K562 (cell line): ENCODE measurements around the gene RPF1. TPM values are rescaled to one million over a fixed set of nuclear protein-coding genes. Genes with fewer than 3 reads are reported as not detected.

Experiments used
- ARHGAP35 ChIP-seq: fragments of 450-650 bp; IDR thresholded peaks from 2 replicates; pipeline ENCODE4 v1.6.1; 2018; ENCODE audit not compliant: partially characterized antibody
- ARNT ChIP-seq, 2 experiments: fragments of 450-650 bp; IDR thresholded peaks; 2 replicates each; pipeline ENCODE4 v1.6.1; 2016; ENCODE audit warnings: mild to moderate bottlenecking in 1 of 2
- CBX1 ChIP-seq: sonication (generic); IDR thresholded peaks from 2 replicates; pipeline ENCODE4 v1.6.1; 2016; ENCODE audit warnings: antibody characterized with exemption, low read depth, mild to moderate bottlenecking
- COPS2 ChIP-seq: fragments of 450-650 bp; conservative IDR thresholded peaks from 2 replicates; pipeline ENCODE4 v1.6.1; 2016; ENCODE audit warnings: mild to moderate bottlenecking, moderate library complexity
- CREM ChIP-seq: IDR thresholded peaks from 2 replicates; pipeline ENCODE4 v1.6.1; 2014; ENCODE audit warnings: antibody characterized with exemption, low read depth
- DPF2 ChIP-seq: fragments of 450-650 bp; IDR thresholded peaks from 2 replicates; pipeline ENCODE4 v1.6.1; 2016
- HDAC3 ChIP-seq: fragments of 450-650 bp; IDR thresholded peaks from 2 replicates; pipeline ENCODE4 v1.6.1; 2018; ENCODE audit warnings: borderline replicate concordance, mild to moderate bottlenecking, moderate library complexity; ENCODE audit not compliant: partially characterized antibody
- L3MBTL2 ChIP-seq: fragments of 450-650 bp; IDR thresholded peaks from 2 replicates; pipeline ENCODE4 v1.6.1; 2016; ENCODE audit warnings: mild to moderate bottlenecking, moderate library complexity
- POLR2A ChIP-seq: fragments of 450-650 bp; conservative IDR thresholded peaks from 2 replicates; pipeline ENCODE4 v1.6.1; 2016
- RFX5 ChIP-seq: IDR thresholded peaks from 2 replicates; pipeline ENCODE4 v1.6.1; 2011; ENCODE audit warnings: low read depth, mild to moderate bottlenecking, improper control_type of control experiment, low read length
- TAF7 ChIP-seq: fragments of 450-650 bp; IDR thresholded peaks from 2 replicates; pipeline ENCODE4 v1.6.1; 2016; ENCODE audit warnings: missing genetic modification characterization, missing compliant biosample characterization
- polyA plus RNA-seq, 8 experiments: library from polyadenylated mRNA; depleted of rRNA in 4 of 8; stranded (reverse) in 5 of 8; unstranded in 3 of 8; fragments of >200 nt; fragmentation: Nextera tagmentation in 2 of 8; fragmentation: Illumina TruSeq in 1 of 8; extraction: Ambion mirVana in 2 of 8; extraction: Trizol in 1 of 8; gene quantifications; 2 replicates each; pipeline versions ENCODE4 v1.2.1 to v1.2.3, GENCODE V29; 2011 to 2014; ENCODE audit warnings: inconsistent platforms in 1 of 8, missing spikeins in 1 of 8
- total RNA-seq, 7 experiments: library from RNA; depleted of rRNA in 6 of 7; stranded (reverse); fragments of >200 nt in 6 of 7; fragmentation: Illumina TruSeq in 2 of 7; extraction: Trizol in 2 of 7; gene quantifications; 2 replicates each; pipeline versions ENCODE4 v1.2.1 to v1.2.3, GENCODE V29; 2011 to 2021; ENCODE audit warnings: low replicate concordance in 1 of 7
- TF ChIP-seq, protein P1 (sequence below): fragments of 150-350 bp; IDR thresholded peaks from 2 replicates; pipeline ENCODE4 v1.6.1; 2014; ENCODE audit warnings: low read depth, mild to moderate bottlenecking, low read length, borderline replicate concordance
- TF ChIP-seq, protein P2 (sequence below), 2 experiments: fragments of 450-650 bp in 1 of 2; sonication (generic) in 1 of 2; formaldehyde crosslinking in 1 of 2; IDR thresholded peaks; 2 replicates each; pipeline versions ENCODE4 v1.7.1 to v1.9.0; 2016 to 2022; ENCODE audit warnings: inconsistent platforms in 1 of 2, mild to moderate bottlenecking in 1 of 2, missing genetic modification reagents in 1 of 2
- TF ChIP-seq, protein P3 (sequence below): sonication (generic); formaldehyde crosslinking; IDR thresholded peaks from 2 replicates; pipeline ENCODE4 v1.8.1; 2022; ENCODE audit warnings: missing genetic modification reagents

RPF1 gene
- total and polyA plus RNA-seq, 9 of the 15 experiments (the other 6 are each of a cell fraction or from before 2014, with no cell fraction given), result 52.4 to 156 (median 90.2) TPM

GRCh38 chr1:84478876-84479868, at the start of gene RPF1 (continued):
- no peak for TF ChIP-seq RFX5
- TF ChIP-seq, protein P1, sequence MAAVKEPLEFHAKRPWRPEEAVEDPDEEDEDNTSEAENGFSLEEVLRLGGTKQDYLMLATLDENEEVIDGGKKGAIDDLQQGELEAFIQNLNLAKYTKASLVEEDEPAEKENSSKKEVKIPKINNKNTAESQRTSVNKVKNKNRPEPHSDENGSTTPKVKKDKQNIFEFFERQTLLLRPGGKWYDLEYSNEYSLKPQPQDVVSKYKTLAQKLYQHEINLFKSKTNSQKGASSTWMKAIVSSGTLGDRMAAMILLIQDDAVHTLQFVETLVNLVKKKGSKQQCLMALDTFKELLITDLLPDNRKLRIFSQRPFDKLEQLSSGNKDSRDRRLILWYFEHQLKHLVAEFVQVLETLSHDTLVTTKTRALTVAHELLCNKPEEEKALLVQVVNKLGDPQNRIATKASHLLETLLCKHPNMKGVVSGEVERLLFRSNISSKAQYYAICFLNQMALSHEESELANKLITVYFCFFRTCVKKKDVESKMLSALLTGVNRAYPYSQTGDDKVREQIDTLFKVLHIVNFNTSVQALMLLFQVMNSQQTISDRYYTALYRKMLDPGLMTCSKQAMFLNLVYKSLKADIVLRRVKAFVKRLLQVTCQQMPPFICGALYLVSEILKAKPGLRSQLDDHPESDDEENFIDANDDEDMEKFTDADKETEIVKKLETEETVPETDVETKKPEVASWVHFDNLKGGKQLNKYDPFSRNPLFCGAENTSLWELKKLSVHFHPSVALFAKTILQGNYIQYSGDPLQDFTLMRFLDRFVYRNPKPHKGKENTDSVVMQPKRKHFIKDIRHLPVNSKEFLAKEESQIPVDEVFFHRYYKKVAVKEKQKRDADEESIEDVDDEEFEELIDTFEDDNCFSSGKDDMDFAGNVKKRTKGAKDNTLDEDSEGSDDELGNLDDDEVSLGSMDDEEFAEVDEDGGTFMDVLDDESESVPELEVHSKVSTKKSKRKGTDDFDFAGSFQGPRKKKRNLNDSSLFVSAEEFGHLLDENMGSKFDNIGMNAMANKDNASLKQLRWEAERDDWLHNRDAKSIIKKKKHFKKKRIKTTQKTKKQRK, result no peak
- TF ChIP-seq POLR2A, result peak; percentile 97
- TF ChIP-seq, protein P2, sequence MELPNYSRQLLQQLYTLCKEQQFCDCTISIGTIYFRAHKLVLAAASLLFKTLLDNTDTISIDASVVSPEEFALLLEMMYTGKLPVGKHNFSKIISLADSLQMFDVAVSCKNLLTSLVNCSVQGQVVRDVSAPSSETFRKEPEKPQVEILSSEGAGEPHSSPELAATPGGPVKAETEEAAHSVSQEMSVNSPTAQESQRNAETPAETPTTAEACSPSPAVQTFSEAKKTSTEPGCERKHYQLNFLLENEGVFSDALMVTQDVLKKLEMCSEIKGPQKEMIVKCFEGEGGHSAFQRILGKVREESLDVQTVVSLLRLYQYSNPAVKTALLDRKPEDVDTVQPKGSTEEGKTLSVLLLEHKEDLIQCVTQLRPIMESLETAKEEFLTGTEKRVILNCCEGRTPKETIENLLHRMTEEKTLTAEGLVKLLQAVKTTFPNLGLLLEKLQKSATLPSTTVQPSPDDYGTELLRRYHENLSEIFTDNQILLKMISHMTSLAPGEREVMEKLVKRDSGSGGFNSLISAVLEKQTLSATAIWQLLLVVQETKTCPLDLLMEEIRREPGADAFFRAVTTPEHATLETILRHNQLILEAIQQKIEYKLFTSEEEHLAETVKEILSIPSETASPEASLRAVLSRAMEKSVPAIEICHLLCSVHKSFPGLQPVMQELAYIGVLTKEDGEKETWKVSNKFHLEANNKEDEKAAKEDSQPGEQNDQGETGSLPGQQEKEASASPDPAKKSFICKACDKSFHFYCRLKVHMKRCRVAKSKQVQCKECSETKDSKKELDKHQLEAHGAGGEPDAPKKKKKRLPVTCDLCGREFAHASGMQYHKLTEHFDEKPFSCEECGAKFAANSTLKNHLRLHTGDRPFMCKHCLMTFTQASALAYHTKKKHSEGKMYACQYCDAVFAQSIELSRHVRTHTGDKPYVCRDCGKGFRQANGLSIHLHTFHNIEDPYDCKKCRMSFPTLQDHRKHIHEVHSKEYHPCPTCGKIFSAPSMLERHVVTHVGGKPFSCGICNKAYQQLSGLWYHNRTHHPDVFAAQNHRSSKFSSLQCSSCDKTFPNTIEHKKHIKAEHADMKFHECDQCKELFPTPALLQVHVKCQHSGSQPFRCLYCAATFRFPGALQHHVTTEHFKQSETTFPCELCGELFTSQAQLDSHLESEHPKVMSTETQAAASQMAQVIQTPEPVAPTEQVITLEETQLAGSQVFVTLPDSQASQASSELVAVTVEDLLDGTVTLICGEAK (IDR thresholded peaks at IDR 0.05), result peak; percentile 99
- TF ChIP-seq, protein P2 (CRISPR knock-in tag; IDR thresholded peaks at IDR 0.05), result no peak
- TF ChIP-seq ARHGAP35, result no peak
- peak; percentile 48 for TF ChIP-seq HDAC3
- peak; percentile 91 for TF ChIP-seq CBX1
- no peak for TF ChIP-seq COPS2
- TF ChIP-seq, protein P3, sequence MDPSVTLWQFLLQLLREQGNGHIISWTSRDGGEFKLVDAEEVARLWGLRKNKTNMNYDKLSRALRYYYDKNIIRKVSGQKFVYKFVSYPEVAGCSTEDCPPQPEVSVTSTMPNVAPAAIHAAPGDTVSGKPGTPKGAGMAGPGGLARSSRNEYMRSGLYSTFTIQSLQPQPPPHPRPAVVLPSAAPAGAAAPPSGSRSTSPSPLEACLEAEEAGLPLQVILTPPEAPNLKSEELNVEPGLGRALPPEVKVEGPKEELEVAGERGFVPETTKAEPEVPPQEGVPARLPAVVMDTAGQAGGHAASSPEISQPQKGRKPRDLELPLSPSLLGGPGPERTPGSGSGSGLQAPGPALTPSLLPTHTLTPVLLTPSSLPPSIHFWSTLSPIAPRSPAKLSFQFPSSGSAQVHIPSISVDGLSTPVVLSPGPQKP (CRISPR knock-in tag), result no peak
- TF ChIP-seq CREM, result 0 out of 2 replicates have a peak, but pooled peaks have one; percentile 33
- TF ChIP-seq DPF2, result 0 out of 2 replicates have a peak, but pooled peaks have one; percentile 8
- TF ChIP-seq TAF7 (tag), result peak; percentile 79
- TF ChIP-seq ARNT (IDR thresholded peaks at IDR 0.05), result peak in 1 of 2 experiments; percentile 35; a peak in 1 of 4 replicates
- TF ChIP-seq L3MBTL2, result peak; percentile 74
